D721Med (cell line): ENCODE measurements around the gene MARCHF10.
"Not testable (repeated sequence)": the region's sequence is repeated elsewhere in the genome, so short reads cannot be mapped to it uniquely, and the experiment has no call there.

Source experiments
- DNase-seq: peaks from one replicate; pipeline ENCODE4 v3.0.0; 2011; ENCODE audit warnings: low spot score; ENCODE audit not compliant: insufficient read length
- FAIRE-seq: peaks from 2 replicates; lab custom pipeline; 2011; peaks lifted over from hg19 to GRCh38; lab: Jason Lieb, UNC
- TF ChIP-seq, protein P1 (sequence below): IDR thresholded peaks from 2 replicates; pipeline ENCODE4 v1.5.1; 2012; ENCODE audit warnings: mild to moderate bottlenecking, control low read depth; ENCODE audit not compliant: insufficient read depth; ENCODE audit errors: missing control alignments

Gene MARCHF10, protein sequence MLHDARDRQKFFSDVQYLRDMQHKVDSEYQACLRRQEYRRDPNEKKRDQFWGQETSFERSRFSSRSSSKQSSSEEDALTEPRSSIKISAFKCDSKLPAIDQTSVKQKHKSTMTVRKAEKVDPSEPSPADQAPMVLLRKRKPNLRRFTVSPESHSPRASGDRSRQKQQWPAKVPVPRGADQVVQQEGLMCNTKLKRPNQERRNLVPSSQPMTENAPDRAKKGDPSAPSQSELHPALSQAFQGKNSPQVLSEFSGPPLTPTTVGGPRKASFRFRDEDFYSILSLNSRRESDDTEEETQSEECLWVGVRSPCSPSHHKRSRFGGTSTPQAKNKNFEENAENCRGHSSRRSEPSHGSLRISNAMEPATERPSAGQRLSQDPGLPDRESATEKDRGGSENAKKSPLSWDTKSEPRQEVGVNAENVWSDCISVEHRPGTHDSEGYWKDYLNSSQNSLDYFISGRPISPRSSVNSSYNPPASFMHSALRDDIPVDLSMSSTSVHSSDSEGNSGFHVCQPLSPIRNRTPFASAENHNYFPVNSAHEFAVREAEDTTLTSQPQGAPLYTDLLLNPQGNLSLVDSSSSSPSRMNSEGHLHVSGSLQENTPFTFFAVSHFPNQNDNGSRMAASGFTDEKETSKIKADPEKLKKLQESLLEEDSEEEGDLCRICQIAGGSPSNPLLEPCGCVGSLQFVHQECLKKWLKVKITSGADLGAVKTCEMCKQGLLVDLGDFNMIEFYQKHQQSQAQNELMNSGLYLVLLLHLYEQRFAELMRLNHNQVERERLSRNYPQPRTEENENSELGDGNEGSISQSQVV

DNA sequence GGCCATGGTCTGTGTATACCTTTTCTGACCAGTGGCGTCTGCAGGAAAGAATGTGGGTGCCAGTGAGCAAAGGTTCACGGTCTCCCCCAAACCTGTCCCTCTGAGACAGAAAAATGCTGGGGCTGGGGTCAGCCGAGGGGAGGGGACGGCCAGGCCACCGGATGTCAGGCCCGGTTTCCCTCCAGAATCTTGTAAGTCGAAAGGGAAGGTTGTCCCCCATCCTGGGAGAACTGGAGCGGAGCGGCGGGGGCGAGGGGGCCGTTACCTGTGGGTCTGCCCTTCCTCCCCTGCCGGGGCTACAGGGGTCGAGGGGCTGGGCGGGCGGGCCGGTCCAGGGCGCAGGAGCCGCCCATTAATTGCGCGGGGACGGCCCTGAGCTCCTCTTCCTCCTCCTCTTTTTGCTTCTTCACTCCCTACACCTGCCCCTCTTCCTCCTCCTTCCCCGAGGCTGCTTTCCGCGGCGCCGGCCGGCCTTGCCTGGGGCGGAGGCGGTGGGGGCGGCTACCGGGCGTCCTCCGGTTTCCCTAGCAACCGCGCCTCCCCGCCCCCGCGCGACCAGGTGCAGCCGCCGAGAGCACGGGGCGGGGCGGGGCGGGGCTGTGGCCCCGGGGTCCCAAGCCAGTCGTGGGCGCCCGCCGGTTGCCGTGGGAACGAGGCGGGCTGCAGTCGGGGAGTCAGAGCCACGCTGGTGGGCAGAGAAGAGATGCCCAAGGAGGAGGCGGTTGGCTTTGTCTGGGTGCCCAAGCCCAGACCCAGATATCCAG is at the start of gene MARCHF10:
TSS of gene MARCHF10 (minus strand) at position 503 of the 764 bp plus-strand sequence. CDS start 6,579 bp downstream, outside the sequence.
- peak; percentile 55 for DNase-seq
- TF ChIP-seq, protein P1, sequence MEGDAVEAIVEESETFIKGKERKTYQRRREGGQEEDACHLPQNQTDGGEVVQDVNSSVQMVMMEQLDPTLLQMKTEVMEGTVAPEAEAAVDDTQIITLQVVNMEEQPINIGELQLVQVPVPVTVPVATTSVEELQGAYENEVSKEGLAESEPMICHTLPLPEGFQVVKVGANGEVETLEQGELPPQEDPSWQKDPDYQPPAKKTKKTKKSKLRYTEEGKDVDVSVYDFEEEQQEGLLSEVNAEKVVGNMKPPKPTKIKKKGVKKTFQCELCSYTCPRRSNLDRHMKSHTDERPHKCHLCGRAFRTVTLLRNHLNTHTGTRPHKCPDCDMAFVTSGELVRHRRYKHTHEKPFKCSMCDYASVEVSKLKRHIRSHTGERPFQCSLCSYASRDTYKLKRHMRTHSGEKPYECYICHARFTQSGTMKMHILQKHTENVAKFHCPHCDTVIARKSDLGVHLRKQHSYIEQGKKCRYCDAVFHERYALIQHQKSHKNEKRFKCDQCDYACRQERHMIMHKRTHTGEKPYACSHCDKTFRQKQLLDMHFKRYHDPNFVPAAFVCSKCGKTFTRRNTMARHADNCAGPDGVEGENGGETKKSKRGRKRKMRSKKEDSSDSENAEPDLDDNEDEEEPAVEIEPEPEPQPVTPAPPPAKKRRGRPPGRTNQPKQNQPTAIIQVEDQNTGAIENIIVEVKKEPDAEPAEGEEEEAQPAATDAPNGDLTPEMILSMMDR: no peak
- FAIRE-seq: no peak

DNA sequence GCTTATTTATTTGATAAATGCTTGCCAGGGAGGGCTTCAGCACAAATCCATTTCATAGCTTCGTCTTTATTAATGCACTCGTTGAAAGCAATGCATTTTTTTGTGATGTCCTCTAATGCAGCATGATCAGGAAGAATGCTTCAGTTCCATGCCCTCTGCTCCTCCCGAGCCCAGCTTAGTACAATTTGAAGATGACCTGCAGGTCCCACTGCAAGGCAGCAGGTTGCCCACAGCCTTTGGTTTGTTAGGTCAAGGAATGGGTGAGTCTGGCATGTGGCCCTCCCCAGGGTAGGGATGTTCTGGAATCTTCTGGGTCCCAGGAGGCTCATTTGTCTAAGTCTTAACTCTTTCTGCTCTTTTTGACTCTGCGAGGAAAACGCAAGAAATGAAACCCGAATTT is 49.4 kb upstream of the MARCHF10 start:
- no peak for FAIRE-seq
- no peak for DNase-seq
- TF ChIP-seq, protein P1: no peak

DNA sequence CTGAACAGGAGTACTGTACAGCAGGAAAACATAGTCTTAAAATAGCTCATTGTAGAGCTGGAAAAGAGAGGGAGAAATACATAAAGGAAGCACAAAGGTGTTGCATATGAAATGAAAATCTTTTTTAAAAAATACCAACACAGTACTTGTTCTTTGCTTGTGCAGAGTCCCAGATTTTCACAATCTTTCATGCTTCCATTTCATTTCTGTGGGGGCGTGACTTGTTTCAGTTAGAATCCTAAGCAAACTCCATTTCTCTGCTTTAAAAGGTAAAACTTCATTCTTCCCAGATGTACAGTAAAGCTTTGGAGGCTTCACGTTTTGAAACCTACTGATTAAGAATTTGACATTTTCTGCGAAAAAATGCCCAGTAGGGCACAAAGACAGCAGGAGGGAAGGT is 48.5 kb upstream of the MARCHF10 start:
- no peak for FAIRE-seq
- TF ChIP-seq, protein P1: no peak
- DNase-seq: no peak

DNA sequence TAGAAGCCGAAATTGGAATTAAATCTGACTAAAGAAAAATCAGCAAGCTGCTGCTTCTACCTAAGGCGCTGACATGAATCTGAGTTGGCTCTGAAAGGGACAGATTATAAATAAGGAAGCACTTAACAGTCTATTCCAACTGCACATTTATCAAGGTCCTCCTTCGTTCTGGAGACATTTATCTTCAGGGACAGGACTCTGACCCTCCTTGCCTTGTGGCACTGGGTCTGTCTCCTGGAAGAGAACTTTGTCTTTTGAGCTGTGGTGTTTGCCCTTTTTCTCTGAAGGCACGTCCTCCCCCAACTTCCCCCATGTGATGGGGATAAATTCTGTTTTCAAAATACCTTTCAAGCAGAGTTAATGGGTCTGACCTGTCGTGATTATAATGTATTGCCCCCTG is 47.0 kb upstream of the MARCHF10 start:
- DNase-seq (no peak), FAIRE-seq (no peak)
- TF ChIP-seq, protein P1: no peak

DNA sequence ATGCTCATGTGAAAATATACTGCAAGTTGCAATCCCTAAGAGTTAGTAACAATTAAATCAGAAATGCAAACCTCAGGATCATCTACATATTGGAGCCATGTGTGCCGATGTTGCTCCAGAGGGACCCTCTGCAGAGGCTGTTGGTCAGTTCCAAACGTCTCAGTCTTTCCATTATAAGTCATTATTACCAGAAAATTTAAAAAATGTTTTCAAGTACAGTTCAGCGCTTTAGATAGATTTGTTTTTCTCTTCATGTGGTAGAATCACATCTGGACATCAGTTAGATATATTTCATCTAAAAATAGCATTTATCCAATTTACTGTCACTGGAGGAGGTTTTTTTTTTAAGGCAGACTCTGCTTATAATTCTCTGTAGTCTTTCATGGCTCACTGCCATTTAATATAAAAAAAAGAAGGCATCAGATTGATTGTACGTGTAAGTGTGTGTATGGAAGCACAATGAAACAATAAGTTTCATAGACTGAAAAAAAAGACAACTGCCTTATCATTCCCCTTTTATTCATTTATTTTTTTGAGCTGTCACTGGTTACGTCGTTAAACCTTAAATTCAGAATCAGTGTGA is 46.1 kb upstream of the MARCHF10 start:
- FAIRE-seq: no peak
- no peak for DNase-seq
- TF ChIP-seq, protein P1: no peak

DNA sequence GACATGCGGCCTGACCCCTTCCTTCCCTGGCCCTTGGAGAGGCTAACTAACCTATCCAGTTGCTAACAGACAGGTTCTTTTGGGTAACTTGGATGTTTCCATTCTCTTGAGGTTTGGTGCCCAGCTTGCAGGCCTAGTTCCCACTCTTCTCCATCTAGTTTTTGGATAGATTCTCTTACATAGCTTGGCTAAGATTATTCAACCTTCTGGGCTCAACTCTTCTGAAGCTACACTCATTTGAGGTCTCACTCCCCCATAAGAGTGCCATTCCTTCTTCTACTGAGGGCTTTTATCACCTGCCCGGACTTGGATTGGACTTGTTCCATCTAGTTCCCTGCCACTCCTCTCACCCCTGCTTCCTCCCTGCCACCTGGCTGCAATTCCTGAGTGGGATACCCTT is 44.1 kb upstream of the MARCHF10 start:
- no peak for FAIRE-seq
- DNase-seq: no peak
- TF ChIP-seq, protein P1: no peak

DNA sequence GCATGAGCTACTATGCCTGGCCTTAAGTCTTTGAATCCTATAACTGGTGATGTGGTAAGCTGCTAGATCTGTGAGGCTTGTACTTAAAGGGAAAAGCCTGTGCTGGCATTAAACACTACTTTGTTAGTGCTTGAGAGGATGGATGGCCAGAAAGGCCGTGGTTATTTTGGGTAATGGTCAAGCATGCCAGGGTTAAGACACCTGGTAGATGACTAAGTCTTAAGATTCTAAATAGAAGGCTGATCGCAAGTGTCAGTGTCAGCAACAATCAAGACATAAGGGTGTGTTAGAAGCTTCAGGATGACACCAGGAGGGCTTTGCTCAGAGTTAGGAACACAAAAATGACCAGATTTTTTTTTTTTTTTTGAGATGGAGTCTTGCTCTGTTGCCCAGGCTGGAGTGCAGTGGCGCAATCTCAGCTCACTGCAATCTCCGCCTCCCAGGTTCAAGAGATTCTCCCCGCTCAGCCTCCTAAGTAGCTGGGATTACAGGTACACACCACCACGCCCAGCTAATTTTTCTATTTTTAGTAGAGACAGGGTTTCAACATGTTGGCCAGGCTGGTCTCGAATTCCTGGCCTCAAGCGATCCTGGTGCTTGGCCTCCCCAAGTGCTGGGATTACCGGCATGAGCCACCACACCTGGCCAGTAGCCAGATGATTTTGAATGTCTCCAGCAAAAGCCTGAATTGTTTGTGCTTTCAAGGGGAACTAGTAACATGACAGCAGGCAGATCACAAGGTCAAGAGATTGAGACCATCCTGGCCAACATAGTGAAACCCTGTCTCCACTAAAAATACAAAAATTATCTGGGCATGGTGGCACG is 41.7 kb upstream of the MARCHF10 start:
- not testable (repeated sequence) for FAIRE-seq, DNase-seq
